Mucosa of gallbladder (tissue), 1 donor: Measurements from ENCODE around the gene PECR. TPM values are rescaled to one million over a fixed set of nuclear protein-coding genes. Genes with fewer than 3 reads are reported as not detected.
"Not testable (repeated sequence)": the region's sequence is repeated elsewhere in the genome, so short reads cannot be mapped to it uniquely, and the experiment has no call there.

ENCODE experiments used
- DNase-seq: peaks from one replicate; pipeline ENCODE4 v3.0.0-alpha.2; 2020; ENCODE audit warnings: low spot score
- total RNA-seq: library from RNA; stranded (reverse); gene quantifications from one replicate; pipeline ENCODE4 v1.2.1, GENCODE V29; 2021
- donor health status: DM: no; HTN: no; CAD: no.

PECR gene
- total RNA-seq, 1 donor from 2014 or later: 33.7 TPM

GRCh38 chr2:216002101-216002678 is 79.4 kb downstream of the PECR start:
- DNase-seq: no peak

DNA sequence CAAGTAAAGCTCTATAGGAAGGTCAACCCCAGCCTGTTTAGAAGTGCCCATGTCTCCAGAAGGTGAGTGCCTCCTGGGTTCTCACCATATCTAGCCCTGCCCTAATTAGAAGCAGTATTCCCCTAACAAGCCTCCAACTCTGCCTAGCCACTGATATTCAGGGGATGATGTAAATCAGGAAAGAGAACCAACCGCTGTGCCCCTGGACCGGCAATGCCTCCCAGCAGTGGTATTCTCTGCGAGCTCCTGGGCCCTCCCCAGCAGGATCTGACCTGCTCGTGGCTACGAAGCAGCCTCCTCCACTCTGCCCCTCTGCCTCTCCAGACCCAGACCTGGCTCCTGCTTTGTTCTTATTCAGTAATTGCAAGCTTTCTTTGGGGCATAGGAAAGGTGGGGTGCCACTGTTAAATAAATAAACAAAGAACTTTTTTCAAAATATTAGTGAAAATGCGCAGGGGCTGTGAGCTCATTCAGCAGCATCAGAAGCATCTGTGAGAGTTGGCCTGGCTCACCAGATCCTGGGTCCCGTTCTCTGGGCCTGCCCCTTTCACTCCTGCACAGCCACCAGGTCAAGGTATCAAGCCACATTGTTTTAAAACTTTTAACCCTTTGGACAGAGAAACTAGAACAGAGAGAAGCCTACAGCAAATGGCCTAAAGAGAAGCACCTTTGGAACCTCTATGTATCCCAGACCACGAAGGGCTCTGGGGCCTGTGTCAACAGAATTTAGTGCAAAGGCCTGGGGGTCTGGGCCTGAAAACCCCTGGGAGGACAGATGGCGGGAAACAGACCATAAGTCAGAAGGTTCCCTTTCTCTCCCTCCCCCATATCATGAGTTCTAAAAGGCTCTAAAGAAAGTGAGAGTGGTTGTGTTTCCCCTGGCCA is 80.2 kb downstream of the PECR start:
- no peak for DNase-seq

- no peak for DNase-seq
Observed at GRCh38 chr2:215998636-215999035, 83.0 kb downstream of the PECR start.

- DNase-seq: no peak
Observed at GRCh38 chr2:215997219-215997618, 84.4 kb downstream of the PECR start.

- DNase-seq: no peak
Observed at GRCh38 chr2:215994911-215995310, 86.7 kb downstream of the PECR start.

- DNase-seq: not testable (repeated sequence)
Observed at GRCh38 chr2:215988556-215989207, 92.9 kb downstream of the PECR start.

Other genes starting within 250 kb of the PECR start
- 9.2 TPM for gene MREG, start 68.3 kb downstream of the PECR start, total RNA-seq
- 7.3 TPM for gene TMEM169, start 110 bp upstream of the PECR start, total RNA-seq
- gene XRCC5, start 27.5 kb upstream of the PECR start, total RNA-seq: 197 TPM